Panc1 (cell line): ENCODE data around the gene CHTF8. TPM values are rescaled to one million over a fixed set of nuclear protein-coding genes. Genes with fewer than 3 reads are reported as not detected.

ENCODE experiments used
- ATAC-seq: fragments of 200-7000 bp; cut with Tn5 transposase; 2 replicates; pipeline ENCODE4 v1.9.1; 2020; ENCODE audit warnings: mild to moderate bottlenecking, moderate library complexity
- BruUV-seq: library from RNA; stranded (reverse); fragments of 400-500 nt; replicated peaks from 2 replicates; lab custom pipeline; 2021; lab: Mats Ljungman, UMichigan
- CTCF ChIA-PET: fragments of 300-600 bp; sonication (Branson Sonifier 250); formaldehyde crosslinking; loops from one replicate; lab custom pipeline; 2022; ENCODE audit warnings: antibody characterized with exemption; lab: Charles Lee
- POLR2A ChIA-PET: fragments of 300-600 bp; sonication (Branson Sonifier 250); formaldehyde crosslinking; loops from one replicate; lab custom pipeline; 2022; ENCODE audit warnings: antibody characterized with exemption; lab: Charles Lee
- DNase-seq: peaks from one replicate; pipeline ENCODE4 v3.0.0-alpha.2; 2010; ENCODE audit warnings: low read depth, low spot score
- H3K27ac ChIP-seq: 2 replicates; pipeline ENCODE4 v1.5.1; 2011; ENCODE audit warnings: mild to moderate bottlenecking, low read length, inconsistent platforms
- H3K27me3 ChIP-seq: fragments of 200-500 bp; sonication (Bioruptor generic); 2 replicates; pipeline ENCODE4 v1.6.0; 2014; ENCODE audit warnings: low read length, inconsistent platforms; ENCODE audit not compliant: control insufficient read depth, insufficient read depth
- H3K36me3 ChIP-seq: fragments of 200-500 bp; sonication (Bioruptor generic); 2 replicates; pipeline ENCODE4 v1.5.1; 2014; ENCODE audit warnings: inconsistent platforms, mild to moderate bottlenecking, low read length, moderate library complexity; ENCODE audit not compliant: control insufficient read depth, insufficient read depth
- H3K4me1 ChIP-seq: 2 replicates; pipeline ENCODE4 v1.5.1; 2011; ENCODE audit warnings: inconsistent platforms, mild to moderate bottlenecking, low read length, moderate library complexity; ENCODE audit not compliant: control insufficient read depth, insufficient read depth
- H3K4me3 ChIP-seq, 2 experiments: 2 replicates each; pipeline ENCODE4 v1.5.1; 2011 to 2012; ENCODE audit warnings: low read depth in 2 of 2, low read length in 2 of 2, mild to moderate bottlenecking in 2 of 2, inconsistent platforms in 1 of 2, moderate library complexity in 1 of 2
- H3K9me3 ChIP-seq: fragments of 200-500 bp; sonication (Bioruptor generic); 2 replicates; pipeline ENCODE4 v1.5.1; 2014; ENCODE audit warnings: low read depth, mild to moderate bottlenecking, inconsistent platforms, low read length, moderate library complexity; ENCODE audit not compliant: control insufficient read depth, insufficient read depth
- CTCF ChIP-seq: fragments of 450-650 bp; IDR thresholded peaks from 2 replicates; pipeline ENCODE4 v1.5.1; 2017; ENCODE audit warnings: mild to moderate bottlenecking
- POLR2AphosphoS5 ChIP-seq: IDR thresholded peaks from 2 replicates; pipeline ENCODE4 v1.6.1; 2012; ENCODE audit warnings: mild to moderate bottlenecking, low read depth, low read length, moderate library complexity
- REST ChIP-seq, 2 experiments: IDR thresholded peaks; 2 replicates each; pipeline ENCODE4 v1.6.1; 2011 to 2012; ENCODE audit warnings: low read depth in 2 of 2, control low read depth in 1 of 2, low read length in 1 of 2, mild to moderate bottlenecking in 1 of 2, moderate library complexity in 1 of 2; ENCODE audit not compliant: insufficient read depth in 1 of 2
- SIN3A ChIP-seq: IDR thresholded peaks from 2 replicates; pipeline ENCODE4 v1.6.1; 2012; ENCODE audit warnings: low read depth, mild to moderate bottlenecking, low read length, moderate library complexity, borderline replicate concordance; ENCODE audit not compliant: insufficient read depth
- TCF7L2 ChIP-seq: IDR thresholded peaks from 2 replicates; pipeline ENCODE4 v1.6.1; 2011; ENCODE audit warnings: mild to moderate bottlenecking, low read depth, low read length, inconsistent platforms
- in situ Hi-C: cut with HindIII; loops from 2 replicates; pipeline ENCODE4 v1.10.0; 2016; ENCODE audit warnings: low sequenced_read_pairs, low pct_unique_long_range_greater_than_20kb
- intact Hi-C: fragments of 100-400 bp; cut with micrococcal nuclease; formaldehyde crosslinking; loops from one replicate; pipeline ENCODE4 v1.10.0; 2022; ENCODE audit not compliant: unreplicated experiment
- total RNA-seq: library from RNA; stranded (reverse); gene quantifications from one replicate; pipeline ENCODE4 v1.2.1, GENCODE V29; 2021; ENCODE audit not compliant: unreplicated experiment

The CHTF8 gene
- total RNA-seq, 1 experiment from 2014 or later = 116 TPM

- H3K27me3 ChIP-seq = no peaks in the 10 kb centered on the region
- POLR2A ChIA-PET = no interaction called here
- no peak for ATAC-seq
- TF ChIP-seq SIN3A (no peak), POLR2AphosphoS5 (no peak), REST (IDR thresholded peaks at IDR 0.05; ENCODE audit: insufficient read depth in 1 of 2, low read depth in 2 of 2, low read length in 1 of 2) (no peak)
- no peak overlapping the region for H3K4me3 ChIP-seq
- peaks cover 20% of the 10 kb centered on the region for H3K4me1 ChIP-seq
- DNase-seq = no peak
- in situ Hi-C loops (no loop called here), intact Hi-C loops (no loop called here)
- no peaks in the 10 kb centered on the region for H3K36me3 ChIP-seq
- no TSS peak for BruUV-seq
- CTCF ChIA-PET = no interaction called here
- no peaks in the 10 kb centered on the region for H3K9me3 ChIP-seq
- H3K27ac ChIP-seq = no peak overlapping the region
Measured at GRCh38 chr16:69078073-69078472, 54.3 kb downstream of the CHTF8 start.

GRCh38 chr16:69077251-69077650 is 55.1 kb downstream of the CHTF8 start:
- ChIA-PET POLR2A (no interaction called here), CTCF (no interaction called here)
- no TSS peak for BruUV-seq
- Histone ChIP-seq H3K27me3 (no peaks in the 10 kb centered on the region), H3K4me1 (peaks cover 28% of the 10 kb centered on the region), H3K36me3 (no peaks in the 10 kb centered on the region), H3K9me3 (no peaks in the 10 kb centered on the region), H3K4me3 (no peak overlapping the region), H3K27ac (no peak overlapping the region)
- in situ Hi-C loops (no loop called here), intact Hi-C loops (no loop called here)
- peak; percentile 76 for ATAC-seq
- TF ChIP-seq CTCF (no peak), SIN3A (no peak), POLR2AphosphoS5 (no peak), TCF7L2 (no peak), REST (IDR thresholded peaks at IDR 0.05; ENCODE audit: insufficient read depth in 1 of 2, low read depth in 2 of 2, low read length in 1 of 2) (no peak)
- DNase-seq = peak; percentile 80
